ENCODE results near the gene SLC22A7. TPM values are rescaled to one million over a fixed set of nuclear protein-coding genes. Genes with fewer than 3 reads are reported as not detected.

Gene SLC22A7, protein sequence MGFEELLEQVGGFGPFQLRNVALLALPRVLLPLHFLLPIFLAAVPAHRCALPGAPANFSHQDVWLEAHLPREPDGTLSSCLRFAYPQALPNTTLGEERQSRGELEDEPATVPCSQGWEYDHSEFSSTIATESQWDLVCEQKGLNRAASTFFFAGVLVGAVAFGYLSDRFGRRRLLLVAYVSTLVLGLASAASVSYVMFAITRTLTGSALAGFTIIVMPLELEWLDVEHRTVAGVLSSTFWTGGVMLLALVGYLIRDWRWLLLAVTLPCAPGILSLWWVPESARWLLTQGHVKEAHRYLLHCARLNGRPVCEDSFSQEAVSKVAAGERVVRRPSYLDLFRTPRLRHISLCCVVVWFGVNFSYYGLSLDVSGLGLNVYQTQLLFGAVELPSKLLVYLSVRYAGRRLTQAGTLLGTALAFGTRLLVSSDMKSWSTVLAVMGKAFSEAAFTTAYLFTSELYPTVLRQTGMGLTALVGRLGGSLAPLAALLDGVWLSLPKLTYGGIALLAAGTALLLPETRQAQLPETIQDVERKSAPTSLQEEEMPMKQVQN
- total RNA-seq (2014; rRNA removed; shearing (Covaris generic)) = not detected in 2 replicates

DNA sequence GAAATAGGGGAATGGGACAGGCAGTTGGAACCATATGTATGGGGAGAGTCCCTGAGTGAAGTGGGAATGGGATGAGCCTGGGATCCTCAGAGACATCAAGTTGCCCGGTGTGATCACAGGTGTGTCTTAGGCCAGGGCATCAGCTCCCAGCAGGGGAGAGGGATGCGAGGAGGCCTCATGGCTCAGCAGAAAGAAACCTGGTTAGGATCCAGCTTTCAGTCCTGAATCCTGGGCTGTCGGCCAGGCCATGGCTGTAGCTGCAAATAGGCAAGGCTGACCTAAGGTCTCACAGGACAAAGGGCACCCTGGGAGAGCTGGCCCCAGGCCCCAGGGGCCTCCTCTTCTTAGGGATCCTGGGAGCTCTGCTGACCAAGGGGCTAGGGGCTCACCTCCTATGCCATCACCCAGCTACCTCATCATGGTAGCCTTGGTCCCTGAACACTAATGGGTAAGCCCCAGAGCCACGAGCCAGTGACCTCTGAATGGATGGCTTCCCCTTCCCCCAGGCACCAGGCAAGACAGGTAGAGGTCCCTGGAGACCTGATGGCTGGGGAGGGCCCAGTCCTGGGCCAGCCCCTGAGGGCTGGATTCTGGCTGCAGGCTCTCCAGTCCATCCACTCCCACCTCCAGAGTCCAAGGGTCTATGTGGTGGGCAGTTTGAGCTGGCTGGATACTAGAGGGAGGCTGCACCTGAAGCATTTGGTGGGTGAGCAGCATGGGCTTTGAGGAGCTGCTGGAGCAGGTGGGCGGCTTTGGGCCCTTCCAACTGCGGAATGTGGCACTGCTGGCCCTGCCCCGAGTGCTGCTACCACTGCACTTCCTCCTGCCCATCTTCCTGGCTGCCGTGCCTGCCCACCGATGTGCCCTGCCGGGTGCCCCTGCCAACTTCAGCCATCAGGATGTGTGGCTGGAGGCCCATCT is at the start of gene SLC22A7:
Gene SLC22A7, plus strand, starts transcription at position 617 of the 921 bp plus-strand sequence. Its CDS starts 99 bp downstream, at position 716.
- H3K36me3 ChIP-seq = no peaks in the 10 kb centered on the region
- H3K4me1 ChIP-seq (replicated peaks) = no peaks in the 10 kb centered on the region
- no peak within 1 kb of the TSS for H3K4me3 ChIP-seq
- peaks cover 20% of the 10 kb centered on the region for H3K27me3 ChIP-seq (replicated peaks)
- no peak for DNase-seq (ENCODE audit: low read depth in 1 of 2, low spot score in 2 of 2)
- H3K27ac ChIP-seq = no peak within 1 kb of the TSS
- H3K9me3 ChIP-seq (replicated peaks) = no peaks in the 10 kb centered on the region

DNA sequence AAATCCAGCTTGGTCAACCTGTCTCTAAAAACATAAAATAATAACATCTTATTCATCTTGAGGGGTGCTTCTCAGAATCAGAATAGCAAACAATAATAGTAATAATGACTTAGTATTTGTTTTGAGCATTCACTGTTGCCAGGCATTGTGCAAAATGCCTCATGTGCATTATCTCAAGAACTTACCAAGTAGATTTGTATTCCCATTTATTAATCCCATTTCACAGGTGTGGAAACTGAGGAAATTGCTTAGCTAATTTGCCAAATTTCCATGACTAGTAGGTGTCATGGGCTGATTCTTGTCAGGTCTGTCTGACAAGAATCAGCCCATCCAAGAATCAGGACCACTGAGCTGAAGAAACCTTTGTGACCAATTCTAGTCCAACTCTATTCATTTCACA is 49.3 kb upstream of the SLC22A7 start:
- 0 out of 2 replicates have a peak, but pooled peaks cover 5% of the 10 kb centered on the region for H3K4me1 ChIP-seq (replicated peaks)
- H3K27ac ChIP-seq = no peak overlapping the region
- DNase-seq (ENCODE audit: low read depth in 1 of 2, low spot score in 2 of 2) = no peak
- H3K36me3 ChIP-seq = no peaks in the 10 kb centered on the region
- no peak overlapping the region for H3K4me3 ChIP-seq
- peaks cover 71% of the 10 kb centered on the region for H3K27me3 ChIP-seq (replicated peaks)
- no peaks in the 10 kb centered on the region for H3K9me3 ChIP-seq (replicated peaks)

DNA sequence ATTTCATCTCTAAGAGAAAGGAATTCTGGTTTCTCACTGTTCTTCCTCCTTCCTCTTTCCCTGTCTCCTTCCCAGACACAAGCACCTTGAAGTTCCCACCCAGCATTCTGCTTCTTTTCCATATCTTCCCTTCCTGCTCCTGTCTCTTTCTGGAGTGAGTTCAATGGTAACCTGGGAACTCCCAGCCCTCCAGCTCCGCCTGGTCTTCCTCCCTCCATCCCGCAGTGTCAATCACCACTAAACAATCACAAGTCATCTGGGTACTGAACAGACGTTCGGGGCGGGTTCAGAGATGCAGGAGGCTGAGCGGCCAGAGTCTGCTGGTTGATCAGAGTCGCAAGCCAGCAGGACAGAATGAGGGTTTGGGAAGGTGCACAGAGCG is 47.1 kb upstream of the SLC22A7 start:
- Histone ChIP-seq H3K9me3 (replicated peaks) (no peaks in the 10 kb centered on the region), H3K4me3 (no peak overlapping the region), H3K27me3 (replicated peaks) (peaks cover 50% of the 10 kb centered on the region), H3K27ac (no peak overlapping the region), H3K36me3 (no peaks in the 10 kb centered on the region), H3K4me1 (replicated peaks) (0 out of 2 replicates have a peak, but pooled peaks cover 5% of the 10 kb centered on the region)
- DNase-seq (ENCODE audit: low read depth in 1 of 2, low spot score in 2 of 2) = no peak

DNA sequence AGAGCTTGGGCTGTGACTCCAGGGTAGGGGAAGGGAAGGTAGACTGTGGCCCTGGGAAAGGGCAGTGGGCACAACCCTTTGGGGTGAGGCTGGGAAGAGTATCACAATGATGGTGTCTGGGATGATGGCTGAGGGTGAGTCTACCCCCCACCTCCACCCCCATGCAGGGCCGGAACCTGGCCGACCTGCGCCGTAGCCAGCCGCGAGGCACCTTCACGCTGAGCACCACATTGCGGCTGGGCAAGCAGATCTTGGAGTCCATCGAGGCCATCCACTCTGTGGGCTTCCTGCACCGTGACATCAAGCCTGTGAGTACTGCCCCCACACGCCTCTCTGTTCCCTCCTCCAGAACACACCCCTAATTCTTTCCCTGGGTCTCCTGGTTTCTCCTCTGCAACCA is 44.7 kb upstream of the SLC22A7 start:
- H3K4me1 ChIP-seq (replicated peaks) = no peaks in the 10 kb centered on the region
- no peak overlapping the region for H3K4me3 ChIP-seq
- no peak for DNase-seq (ENCODE audit: low read depth in 1 of 2, low spot score in 2 of 2)
- no peaks in the 10 kb centered on the region for H3K9me3 ChIP-seq (replicated peaks)
- no peak overlapping the region for H3K27ac ChIP-seq
- peaks cover 26% of the 10 kb centered on the region for H3K27me3 ChIP-seq (replicated peaks)
- H3K36me3 ChIP-seq = no peaks in the 10 kb centered on the region

DNA sequence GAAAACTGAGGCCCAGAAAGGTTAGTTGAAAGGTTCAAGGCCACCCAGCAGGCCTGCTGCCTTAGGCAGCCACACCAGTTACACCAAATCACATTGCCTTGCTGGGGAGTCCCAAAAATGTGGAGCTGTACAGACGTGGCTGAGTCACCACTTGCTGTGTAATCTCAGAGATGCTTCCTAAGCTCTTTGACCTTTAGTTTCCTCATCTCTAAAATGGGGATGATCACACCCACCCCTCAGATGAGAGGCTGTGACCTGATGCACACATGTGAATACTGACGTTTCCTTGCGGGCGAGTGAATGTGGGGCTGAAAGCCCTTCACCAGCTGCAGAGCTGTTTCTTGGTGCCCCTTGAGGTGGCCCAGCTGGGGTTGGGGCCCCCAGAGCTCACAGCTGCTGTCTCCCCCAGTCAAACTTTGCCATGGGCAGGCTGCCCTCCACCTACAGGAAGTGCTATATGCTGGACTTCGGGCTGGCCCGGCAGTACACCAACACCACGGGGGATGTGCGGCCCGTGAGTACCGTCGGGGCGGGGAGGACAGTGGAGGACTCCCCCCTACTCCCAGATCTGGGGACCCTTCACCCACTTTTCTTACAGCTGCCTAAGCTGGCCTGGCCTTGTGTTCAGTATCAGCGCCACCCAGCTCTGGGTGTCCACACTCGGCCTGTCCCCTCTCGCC is 43.8 kb upstream of the SLC22A7 start:
- H3K36me3 ChIP-seq = no peaks in the 10 kb centered on the region
- no peaks in the 10 kb centered on the region for H3K9me3 ChIP-seq (replicated peaks)
- peaks cover 17% of the 10 kb centered on the region for H3K27me3 ChIP-seq (replicated peaks)
- no peaks in the 10 kb centered on the region for H3K4me1 ChIP-seq (replicated peaks)
- H3K4me3 ChIP-seq = no peak overlapping the region
- H3K27ac ChIP-seq = no peak overlapping the region
- no peak for DNase-seq (ENCODE audit: low read depth in 1 of 2, low spot score in 2 of 2)

DNA sequence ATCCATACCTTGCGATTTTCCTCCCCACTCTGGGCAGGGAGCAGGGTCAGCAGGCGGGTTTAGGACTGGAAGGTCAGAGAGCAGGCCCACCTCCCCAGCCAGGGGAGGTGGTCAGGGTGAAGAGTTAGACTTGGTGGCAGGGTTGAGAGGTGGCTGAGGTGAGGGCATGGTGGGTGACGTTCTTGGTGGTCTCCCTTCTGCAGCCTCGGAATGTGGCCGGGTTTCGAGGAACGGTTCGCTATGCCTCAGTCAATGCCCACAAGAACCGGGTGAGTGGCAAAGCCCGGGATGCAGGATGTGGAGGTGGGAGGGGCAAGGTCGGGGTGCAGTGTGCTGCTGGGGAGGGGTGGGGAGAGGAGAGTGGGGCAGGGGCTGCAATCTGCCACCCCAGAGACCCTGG is 43.2 kb upstream of the SLC22A7 start:
- Histone ChIP-seq H3K9me3 (replicated peaks) (no peaks in the 10 kb centered on the region), H3K27me3 (replicated peaks) (peaks cover 17% of the 10 kb centered on the region), H3K27ac (no peak overlapping the region), H3K4me1 (replicated peaks) (no peaks in the 10 kb centered on the region), H3K4me3 (no peak overlapping the region), H3K36me3 (no peaks in the 10 kb centered on the region)
- DNase-seq (ENCODE audit: low read depth in 1 of 2, low spot score in 2 of 2) = no peak

DNA sequence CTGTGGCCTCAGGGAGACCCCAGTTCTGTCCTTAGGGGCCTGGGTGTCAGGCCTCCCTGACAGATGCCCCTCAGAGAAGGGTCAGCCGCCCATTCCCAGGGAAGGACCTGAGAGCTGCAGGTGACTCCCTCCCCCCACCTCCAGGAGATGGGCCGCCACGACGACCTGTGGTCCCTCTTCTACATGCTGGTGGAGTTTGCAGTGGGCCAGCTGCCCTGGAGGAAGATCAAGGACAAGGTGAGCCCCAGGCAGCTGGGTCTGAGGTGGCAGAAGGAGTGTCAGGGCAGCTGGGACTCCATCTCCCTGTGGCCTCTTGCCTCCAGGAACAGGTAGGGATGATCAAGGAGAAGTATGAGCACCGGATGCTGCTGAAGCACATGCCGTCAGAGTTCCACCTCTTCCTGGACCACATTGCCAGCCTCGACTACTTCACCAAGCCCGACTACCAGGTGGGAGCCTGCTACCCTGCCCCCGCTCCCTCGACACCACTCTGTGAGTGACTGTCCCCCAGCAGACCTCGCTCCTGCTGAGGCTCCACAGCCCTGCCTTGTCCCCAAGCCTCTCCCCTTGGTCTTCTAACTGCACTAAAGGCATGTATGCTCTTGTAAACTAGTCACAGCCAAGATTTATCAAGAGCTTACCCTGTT is 42.5 kb upstream of the SLC22A7 start:
- no peak overlapping the region for H3K27ac ChIP-seq
- no peaks in the 10 kb centered on the region for H3K36me3 ChIP-seq
- H3K4me1 ChIP-seq (replicated peaks) = no peaks in the 10 kb centered on the region
- DNase-seq (ENCODE audit: low read depth in 1 of 2, low spot score in 2 of 2) = no peak
- H3K27me3 ChIP-seq (replicated peaks) = peaks cover 15% of the 10 kb centered on the region
- H3K4me3 ChIP-seq = no peak overlapping the region
- no peaks in the 10 kb centered on the region for H3K9me3 ChIP-seq (replicated peaks)

DNA sequence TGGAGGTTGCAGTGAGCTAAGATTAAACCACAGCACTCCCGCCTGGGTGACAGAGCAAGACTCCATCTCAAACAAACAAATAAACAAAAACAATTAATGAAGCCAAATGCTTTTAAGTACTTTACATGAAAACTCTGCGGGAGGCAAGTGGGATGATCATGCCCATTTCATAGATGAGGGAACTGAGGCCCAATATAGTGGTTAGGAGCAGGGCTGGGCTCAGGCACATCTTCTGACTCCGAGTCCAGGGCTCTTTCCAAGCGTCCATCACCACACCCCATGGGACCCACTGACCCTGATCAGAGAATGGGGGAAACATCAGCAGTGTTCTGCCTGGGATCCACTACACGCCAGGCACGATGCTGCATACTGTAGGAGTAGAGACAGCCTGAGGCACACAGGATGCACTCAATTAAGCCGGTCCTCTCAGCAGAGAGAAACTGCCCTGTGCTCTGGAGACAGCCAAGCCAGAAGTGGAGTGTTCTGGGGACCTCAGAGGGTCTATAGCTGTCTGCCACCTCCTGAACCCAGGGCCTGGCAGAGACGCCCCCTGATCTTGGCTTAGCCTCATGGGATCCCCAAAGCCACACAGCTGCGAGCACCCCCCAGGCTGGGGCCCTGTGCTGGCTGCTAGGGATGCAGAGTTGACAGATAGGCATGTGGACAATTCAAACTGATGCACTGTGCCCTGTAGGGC is 41.2 kb upstream of the SLC22A7 start:
- Histone ChIP-seq H3K27me3 (replicated peaks) (peaks cover 2% of the 10 kb centered on the region), H3K4me1 (replicated peaks) (no peaks in the 10 kb centered on the region), H3K4me3 (no peak overlapping the region), H3K36me3 (no peaks in the 10 kb centered on the region), H3K27ac (no peak overlapping the region), H3K9me3 (replicated peaks) (no peaks in the 10 kb centered on the region)
- DNase-seq (ENCODE audit: low read depth in 1 of 2, low spot score in 2 of 2) = no peak

DNA sequence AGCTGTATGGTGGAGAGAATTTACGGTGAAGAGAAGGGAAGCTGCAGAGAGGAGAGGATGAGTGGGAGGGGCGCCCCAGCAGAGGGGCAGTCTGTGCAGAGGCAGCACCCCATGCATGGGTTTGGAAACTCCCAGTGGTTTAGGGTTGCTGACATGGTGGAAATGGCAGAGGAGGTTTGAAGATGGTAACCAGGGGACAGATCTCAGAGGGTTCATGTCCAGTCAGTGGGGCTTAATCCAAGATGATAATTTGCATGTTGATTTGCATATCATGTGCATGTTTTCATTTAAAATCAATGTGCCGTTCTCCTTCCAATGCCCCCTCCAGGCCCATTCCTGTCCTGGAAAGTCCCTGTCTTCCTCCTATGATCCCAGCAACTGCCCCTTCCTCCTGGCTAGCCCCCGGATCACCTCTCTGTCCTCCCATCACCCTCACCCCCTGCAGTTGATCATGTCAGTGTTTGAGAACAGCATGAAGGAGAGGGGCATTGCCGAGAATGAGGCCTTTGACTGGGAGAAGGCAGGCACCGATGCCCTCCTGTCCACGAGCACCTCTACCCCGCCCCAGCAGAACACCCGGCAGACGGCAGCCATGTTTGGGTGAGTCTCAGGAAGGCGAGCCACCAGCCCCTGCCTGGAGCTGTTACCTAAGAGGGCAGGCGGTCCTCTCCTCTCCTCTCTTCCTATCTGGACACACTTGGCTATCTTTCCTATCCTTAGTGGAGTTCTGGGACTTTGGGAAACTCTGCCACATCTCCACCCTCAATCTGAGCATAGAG is 40.5 kb upstream of the SLC22A7 start:
- no peak for DNase-seq (ENCODE audit: low read depth in 1 of 2, low spot score in 2 of 2)
- H3K27ac ChIP-seq = no peak overlapping the region
- no peaks in the 10 kb centered on the region for H3K27me3 ChIP-seq (replicated peaks)
- H3K36me3 ChIP-seq = no peaks in the 10 kb centered on the region
- no peak overlapping the region for H3K4me3 ChIP-seq
- no peaks in the 10 kb centered on the region for H3K9me3 ChIP-seq (replicated peaks)
- H3K4me1 ChIP-seq (replicated peaks) = no peaks in the 10 kb centered on the region

DNA sequence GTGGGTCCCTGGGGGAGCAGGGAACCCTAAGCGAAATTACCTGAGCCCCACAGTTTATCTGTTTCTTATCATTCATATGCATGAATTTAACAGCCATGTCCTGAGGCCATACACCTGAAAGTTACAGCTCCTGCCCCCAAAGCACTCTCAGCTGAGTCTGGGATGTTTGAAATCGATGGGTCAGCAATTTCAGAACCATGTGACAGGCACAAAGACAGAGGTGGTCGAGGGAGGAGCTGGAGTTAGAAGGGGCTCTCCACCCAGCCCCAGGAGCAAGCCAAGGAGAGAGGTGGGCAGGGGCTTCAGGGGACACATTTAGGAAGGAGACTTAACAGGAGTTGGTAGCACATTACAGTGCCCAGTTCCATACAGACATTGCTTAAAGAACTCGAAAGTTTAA is 39.9 kb upstream of the SLC22A7 start:
- Histone ChIP-seq H3K4me1 (replicated peaks) (no peaks in the 10 kb centered on the region), H3K27me3 (replicated peaks) (no peaks in the 10 kb centered on the region), H3K4me3 (no peak overlapping the region), H3K9me3 (replicated peaks) (no peaks in the 10 kb centered on the region), H3K36me3 (no peaks in the 10 kb centered on the region), H3K27ac (no peak overlapping the region)
- DNase-seq (ENCODE audit: low read depth in 1 of 2, low spot score in 2 of 2) = no peak

DNA sequence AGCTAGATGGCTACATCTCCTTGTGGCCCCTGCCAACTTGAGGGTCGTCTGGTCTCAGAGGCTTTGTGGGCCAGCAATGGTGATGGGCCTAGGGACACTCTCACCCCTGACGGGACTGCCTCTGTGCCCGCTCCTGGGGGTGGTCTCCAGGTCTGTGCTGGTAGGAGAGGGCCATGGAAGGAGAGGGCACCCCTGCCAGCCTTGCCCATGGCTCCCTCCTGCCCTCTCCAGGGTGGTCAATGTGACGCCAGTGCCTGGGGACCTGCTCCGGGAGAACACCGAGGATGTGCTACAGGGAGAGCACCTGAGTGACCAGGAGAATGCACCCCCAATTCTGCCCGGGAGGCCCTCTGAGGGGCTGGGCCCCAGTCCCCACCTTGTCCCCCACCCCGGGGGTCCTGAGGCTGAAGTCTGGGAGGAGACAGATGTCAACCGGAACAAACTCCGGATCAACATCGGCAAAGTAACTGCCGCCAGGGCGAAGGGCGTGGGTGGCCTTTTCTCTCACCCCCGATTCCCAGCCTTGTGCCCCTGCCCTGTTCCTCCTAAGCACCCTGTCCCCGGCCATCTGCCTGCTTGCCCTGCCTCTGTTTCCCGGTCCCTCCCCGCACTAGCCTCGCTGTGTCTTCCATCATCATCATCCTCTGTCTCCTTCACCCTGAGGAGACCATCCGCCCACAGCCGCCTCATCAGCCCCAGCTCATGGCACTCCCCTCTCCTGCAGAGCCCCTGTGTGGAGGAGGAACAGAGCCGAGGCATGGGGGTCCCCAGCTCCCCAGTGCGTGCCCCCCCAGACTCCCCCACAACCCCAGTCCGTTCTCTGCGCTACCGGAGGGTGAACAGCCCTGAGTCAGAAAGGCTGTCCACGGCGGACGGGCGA is 39.0 kb upstream of the SLC22A7 start:
- Histone ChIP-seq H3K27ac (no peak overlapping the region), H3K4me1 (replicated peaks) (no peaks in the 10 kb centered on the region), H3K36me3 (no peaks in the 10 kb centered on the region), H3K4me3 (no peak overlapping the region), H3K9me3 (replicated peaks) (no peaks in the 10 kb centered on the region), H3K27me3 (replicated peaks) (no peaks in the 10 kb centered on the region)
- no peak for DNase-seq (ENCODE audit: low read depth in 1 of 2, low spot score in 2 of 2)
